IPS-20b (cell line): ENCODE results near the gene ZCCHC13.
"Not testable (repeated sequence)": the region's sequence is repeated elsewhere in the genome, so short reads cannot be mapped to it uniquely, and the experiment has no call there.

Experiments used
- H3K27ac ChIP-seq: one replicate; pipeline ENCODE4 v1.5.1; 2013; ENCODE audit warnings: low read length
- H3K27me3 ChIP-seq: 2 replicates; pipeline ENCODE4 v1.6.1; 2013; ENCODE audit warnings: mild to moderate bottlenecking, low read length, inconsistent platforms; ENCODE audit not compliant: insufficient read depth
- H3K36me3 ChIP-seq: 2 replicates; pipeline ENCODE4 v1.6.1; 2013; ENCODE audit warnings: low read depth, mild to moderate bottlenecking, inconsistent platforms, low read length, moderate library complexity; ENCODE audit not compliant: insufficient read depth
- H3K4me1 ChIP-seq: 2 replicates; pipeline ENCODE4 v1.6.1; 2013; ENCODE audit warnings: mild to moderate bottlenecking, control low read depth, inconsistent platforms, low read length, moderate library complexity; ENCODE audit not compliant: insufficient read depth
- H3K4me3 ChIP-seq: 2 replicates; pipeline ENCODE4 v1.5.1; 2013; ENCODE audit warnings: mild to moderate bottlenecking, low read length, inconsistent platforms
- H3K9ac ChIP-seq: 2 replicates; pipeline ENCODE4 v1.6.1; 2013; ENCODE audit warnings: low read depth, mild to moderate bottlenecking, inconsistent platforms, low read length, moderate library complexity
- H3K9me3 ChIP-seq: 2 replicates; pipeline ENCODE4 v1.6.1; 2013; ENCODE audit warnings: mild to moderate bottlenecking, low read depth, low read length, inconsistent platforms; ENCODE audit not compliant: insufficient read depth

ZCCHC13 gene

DNA sequence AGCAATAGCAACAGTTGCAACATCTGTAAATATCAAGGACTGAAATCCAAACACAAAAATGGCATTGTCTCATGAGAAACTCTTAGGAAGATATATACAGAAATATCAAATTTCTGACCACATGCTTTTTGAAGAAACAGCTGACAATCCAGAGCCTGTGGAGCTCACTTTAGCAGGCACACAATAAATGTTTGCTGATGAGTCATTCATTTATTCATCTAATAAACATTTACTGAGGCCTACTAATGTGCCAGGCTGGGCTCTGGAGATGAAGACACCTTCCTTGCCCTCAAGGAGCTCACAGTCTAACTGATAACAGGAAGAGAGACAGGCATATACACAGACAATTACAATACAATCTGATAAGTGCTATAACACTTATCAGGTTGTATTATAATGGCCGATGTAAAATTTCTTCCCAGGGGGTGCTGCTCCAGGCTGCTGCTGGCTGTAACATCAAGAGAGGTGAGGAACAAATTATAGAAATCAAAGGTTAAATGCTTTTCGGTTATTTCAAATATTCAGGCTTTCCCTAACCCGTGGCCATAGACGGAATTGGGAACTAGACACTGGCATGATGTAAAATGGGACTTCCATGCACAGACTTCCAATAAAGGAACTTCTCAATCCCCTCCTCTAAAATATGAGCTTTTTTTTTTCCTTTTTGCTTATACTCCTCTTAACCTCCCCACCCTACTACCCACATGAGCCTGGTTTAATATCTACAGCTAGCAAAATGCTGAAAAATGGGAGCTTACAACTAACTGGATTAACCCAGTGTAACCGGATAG lies 16.8 kb upstream of the ZCCHC13 start:
- H3K4me1 ChIP-seq: peaks cover 34% of the 10 kb centered on the region; the same call in 1 of the 2 replicates
- H3K9me3 ChIP-seq: no peaks in the 10 kb centered on the region
- no peaks in the 10 kb centered on the region for H3K27me3 ChIP-seq
- H3K27ac ChIP-seq: no peak overlapping the region
- no peak overlapping the region for H3K4me3 ChIP-seq
- peaks cover 51% of the 10 kb centered on the region for H3K36me3 ChIP-seq
- H3K9ac ChIP-seq: no peak overlapping the region

DNA sequence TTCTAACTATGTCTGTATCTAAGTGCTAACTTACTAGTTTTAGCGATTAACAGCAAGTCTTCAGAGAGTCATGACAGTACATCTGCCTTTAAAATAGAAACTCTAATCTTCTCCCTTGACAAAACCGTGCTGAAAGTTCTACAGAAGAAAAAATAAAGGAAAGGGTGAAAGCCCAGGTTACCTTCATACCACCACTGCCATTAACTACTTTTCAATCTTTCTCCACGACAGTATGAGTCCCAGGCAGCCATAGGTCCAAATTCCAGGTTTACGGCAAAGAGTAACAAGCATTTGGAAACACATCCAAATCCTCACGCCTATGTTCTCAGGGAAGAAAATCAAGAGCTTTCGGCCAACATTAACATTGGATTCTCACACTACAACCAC lies 12.4 kb upstream of the ZCCHC13 start:
- Histone ChIP-seq H3K4me1 (peaks cover 9% of the 10 kb centered on the region; the same call in 1 of the 2 replicates), H3K9me3 (no peaks in the 10 kb centered on the region), H3K36me3 (peaks cover 24% of the 10 kb centered on the region), H3K9ac (peak overlapping the region; percentile 96), H3K27ac (peak overlapping the region; percentile 93), H3K4me3 (peak overlapping the region; percentile 95), H3K27me3 (no peaks in the 10 kb centered on the region)

- peaks cover 18% of the 10 kb centered on the region for H3K36me3 ChIP-seq
- H3K9me3 ChIP-seq: no peaks in the 10 kb centered on the region
- H3K27ac ChIP-seq: peak overlapping the region; percentile 93
- H3K4me3 ChIP-seq: peak overlapping the region; percentile 95
- peak overlapping the region; percentile 96 for H3K9ac ChIP-seq
- peaks cover 9% of the 10 kb centered on the region; the same call in 1 of the 2 replicates for H3K4me1 ChIP-seq
- no peaks in the 10 kb centered on the region for H3K27me3 ChIP-seq
Measured at GRCh38 chrX:74291964-74292807, 11.8 kb upstream of the ZCCHC13 start.

DNA sequence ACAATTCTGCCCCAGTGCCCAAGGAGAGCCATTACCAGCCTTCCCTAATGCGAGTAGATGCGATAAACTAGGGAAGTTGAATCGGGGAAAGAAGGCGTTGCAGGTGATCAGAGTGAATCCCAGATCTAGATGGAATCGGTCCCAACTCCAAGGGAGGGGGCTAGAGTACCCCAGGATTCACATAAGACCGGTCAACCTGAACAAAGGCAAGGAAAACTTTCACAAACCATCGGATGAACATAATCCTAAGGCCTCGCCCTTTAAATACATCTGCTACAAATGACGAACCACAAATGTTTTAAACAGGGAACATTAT lies 11.2 kb upstream of the ZCCHC13 start:
- Histone ChIP-seq H3K4me3 (peak overlapping the region; percentile 95), H3K4me1 (peaks cover 6% of the 10 kb centered on the region; the same call in 1 of the 2 replicates), H3K27ac (peak overlapping the region; percentile 93), H3K9ac (peak overlapping the region; percentile 96), H3K9me3 (no peaks in the 10 kb centered on the region), H3K36me3 (peaks cover 12% of the 10 kb centered on the region), H3K27me3 (no peaks in the 10 kb centered on the region)

DNA sequence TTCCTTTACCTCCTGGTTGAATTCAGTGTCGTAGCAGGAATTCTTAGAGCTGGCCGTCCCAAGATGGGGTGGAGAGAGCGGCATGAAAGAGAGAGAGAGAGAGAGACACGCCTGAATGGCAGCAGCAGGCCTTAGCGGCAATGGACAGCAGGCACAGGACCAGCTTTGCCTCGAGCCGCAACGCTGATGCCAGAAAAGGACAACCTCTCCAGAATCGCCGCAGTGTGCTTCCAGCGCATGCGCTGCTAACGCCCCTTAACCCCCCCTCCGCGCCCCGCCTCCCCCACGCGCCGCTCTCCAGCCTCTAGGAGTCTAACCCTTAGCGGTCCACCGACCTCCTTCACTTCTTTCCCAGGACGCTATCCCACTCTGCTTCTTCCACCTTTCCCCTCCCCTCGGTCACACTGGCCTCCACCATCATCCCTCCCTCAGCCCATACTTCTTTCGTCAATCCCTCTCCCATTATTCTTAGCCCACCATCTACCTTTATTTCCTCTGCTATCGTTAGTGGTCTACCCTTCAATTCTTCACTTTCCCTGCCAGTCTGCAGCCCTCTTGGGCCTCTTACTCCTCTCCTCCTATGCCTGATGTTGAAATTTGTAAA lies 10.5 kb upstream of the ZCCHC13 start:
- Histone ChIP-seq H3K27me3 (no peaks in the 10 kb centered on the region), H3K36me3 (peaks cover 6% of the 10 kb centered on the region), H3K4me1 (no peaks in the 10 kb centered on the region; the same call in 1 of the 2 replicates), H3K9ac (peak overlapping the region; percentile 96; the same call in 1 of the 2 replicates), H3K27ac (peak overlapping the region; percentile 93), H3K4me3 (peak overlapping the region; percentile 95), H3K9me3 (no peaks in the 10 kb centered on the region)

- Histone ChIP-seq H3K36me3 (no peaks in the 10 kb centered on the region), H3K4me3 (no peak overlapping the region)
Measured at GRCh38 chrX:74295101-74295500, 8.9 kb upstream of the ZCCHC13 start.

DNA sequence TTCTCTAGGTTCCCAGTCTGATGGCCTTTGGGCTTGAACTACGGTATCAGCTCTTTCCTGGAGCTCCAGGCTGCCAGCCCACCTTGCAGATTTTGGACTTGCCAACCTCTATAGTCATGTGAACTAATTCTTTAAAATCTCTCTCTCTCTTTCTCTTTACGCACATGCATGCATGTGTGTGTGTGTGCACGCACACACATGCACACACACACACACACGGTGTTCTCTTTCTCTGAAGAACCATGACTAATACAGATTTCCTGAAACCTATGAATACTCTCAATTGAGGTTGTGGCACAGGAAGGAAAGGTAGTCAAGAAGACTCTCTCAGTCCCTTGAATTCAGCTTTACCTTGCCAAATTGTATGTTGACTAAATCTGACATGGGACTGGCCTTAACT lies 6.2 kb upstream of the ZCCHC13 start:
- H3K4me1 ChIP-seq: peaks cover 2% of the 10 kb centered on the region; the same call in 1 of the 2 replicates
- H3K27ac ChIP-seq: no peak overlapping the region
- no peak overlapping the region for H3K4me3 ChIP-seq
- no peaks in the 10 kb centered on the region for H3K27me3 ChIP-seq
- no peak overlapping the region for H3K9ac ChIP-seq
- H3K36me3 ChIP-seq: no peaks in the 10 kb centered on the region
- no peaks in the 10 kb centered on the region for H3K9me3 ChIP-seq

More at GRCh38 chrX:74295101-74295500, 8.9 kb upstream of the ZCCHC13 start:
- no peak overlapping the region for H3K9ac ChIP-seq
- H3K27ac ChIP-seq: no peak overlapping the region
- H3K4me1 ChIP-seq: peaks cover 2% of the 10 kb centered on the region; the same call in 1 of the 2 replicates
- H3K27me3 ChIP-seq: no peaks in the 10 kb centered on the region
- H3K9me3 ChIP-seq: no peaks in the 10 kb centered on the region

DNA sequence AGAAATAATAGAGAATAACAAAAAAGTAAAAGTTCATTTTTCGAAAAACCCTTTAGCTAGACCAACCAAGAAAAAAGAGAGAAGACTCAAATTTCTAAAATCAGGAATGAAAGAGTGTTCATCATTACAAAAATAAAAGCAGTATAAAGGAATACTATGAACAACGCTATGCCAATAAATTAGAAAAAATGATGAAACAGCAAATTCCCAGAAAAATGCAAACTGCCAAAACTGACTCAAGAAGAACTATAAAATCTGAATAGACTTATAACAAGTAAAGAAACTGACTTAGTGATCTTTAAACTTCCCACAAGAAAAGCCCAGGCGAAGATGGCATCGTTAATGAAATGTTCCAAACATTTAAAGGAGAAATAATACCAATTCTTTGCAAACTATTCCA lies 3.1 kb upstream of the ZCCHC13 start:
- no peaks in the 10 kb centered on the region for H3K36me3 ChIP-seq
- no peak overlapping the region for H3K9ac ChIP-seq
- H3K27me3 ChIP-seq: no peaks in the 10 kb centered on the region
- H3K4me1 ChIP-seq: peaks cover 2% of the 10 kb centered on the region; the same call in 1 of the 2 replicates
- H3K9me3 ChIP-seq: no peaks in the 10 kb centered on the region
- H3K27ac ChIP-seq: no peak overlapping the region
- H3K4me3 ChIP-seq: no peak overlapping the region

DNA sequence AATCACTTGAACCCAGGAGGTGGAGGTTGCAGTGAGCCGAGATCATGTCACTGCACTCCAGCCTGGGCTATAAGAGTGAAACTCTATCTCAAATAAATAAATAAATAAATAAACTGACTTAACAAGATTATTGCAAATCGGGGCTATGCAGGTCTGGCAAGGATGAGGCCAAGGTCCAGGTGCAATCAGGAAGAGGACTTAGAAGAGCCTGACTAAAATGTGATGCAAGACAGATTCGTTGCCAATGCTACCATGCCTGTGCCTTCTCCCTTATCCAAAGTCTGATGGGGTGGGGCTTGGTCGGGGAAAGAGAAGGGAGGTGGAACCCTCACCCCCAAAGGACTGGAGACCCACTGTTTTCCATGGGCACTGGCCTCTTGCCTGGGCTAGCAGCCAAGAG lies 14.7 kb downstream of the ZCCHC13 start:
- H3K4me3 ChIP-seq: no peak overlapping the region
- H3K36me3 ChIP-seq: no peaks in the 10 kb centered on the region
- no peaks in the 10 kb centered on the region for H3K9me3 ChIP-seq
- no peaks in the 10 kb centered on the region for H3K27me3 ChIP-seq
- no peak overlapping the region for H3K9ac ChIP-seq
- H3K27ac ChIP-seq: no peak overlapping the region
- peaks cover under 1% of the 10 kb centered on the region; the same call in 1 of the 2 replicates for H3K4me1 ChIP-seq

DNA sequence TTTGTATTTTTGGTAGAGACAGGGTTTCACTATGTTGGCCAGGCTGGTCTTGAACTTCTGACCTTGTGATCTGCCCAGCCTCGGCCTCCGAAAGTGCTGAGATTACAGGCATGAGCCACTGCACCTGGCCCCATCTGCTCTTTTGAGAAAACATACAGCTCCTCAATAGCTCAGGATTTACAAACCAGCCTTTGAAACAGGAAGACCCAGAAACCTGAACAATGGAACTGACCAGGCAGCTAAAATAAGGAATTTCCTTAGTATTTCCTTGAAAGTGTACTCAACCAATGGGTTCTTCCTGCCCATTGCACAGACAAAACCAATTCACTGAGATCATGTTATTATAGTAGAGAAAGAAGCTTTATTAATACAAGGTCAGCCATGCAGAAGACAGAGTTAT lies 15.3 kb downstream of the ZCCHC13 start:
- not testable (repeated sequence) for H3K4me3 ChIP-seq, H3K4me1 ChIP-seq, H3K9me3 ChIP-seq, H3K36me3 ChIP-seq, H3K27ac ChIP-seq, H3K27me3 ChIP-seq, H3K9ac ChIP-seq

DNA sequence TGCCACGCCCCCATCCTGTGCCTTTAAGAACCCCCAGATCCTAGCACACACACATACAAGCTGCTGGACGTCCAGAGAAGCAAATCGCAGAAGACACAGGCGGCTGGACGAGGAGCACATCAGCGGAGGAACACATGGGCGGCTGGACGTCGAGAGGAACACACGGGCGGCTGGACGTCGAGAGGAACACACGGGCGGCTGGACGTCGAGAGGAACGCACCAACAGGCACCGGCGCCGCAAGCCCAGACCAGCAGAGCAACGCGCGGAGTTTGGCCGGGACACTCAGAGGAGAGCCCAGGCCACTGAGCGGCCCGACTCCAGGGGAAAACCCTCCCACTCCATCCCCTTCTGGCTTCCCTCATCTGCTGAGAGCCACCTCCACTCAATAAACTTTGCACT lies 17.2 kb downstream of the ZCCHC13 start:
- no peaks in the 10 kb centered on the region for H3K27me3 ChIP-seq
- no peak overlapping the region for H3K9ac ChIP-seq

More for the DNA sequence above, 17.2 kb downstream of the ZCCHC13 start:
- no peak overlapping the region for H3K4me3 ChIP-seq
- H3K4me1 ChIP-seq: peaks cover 9% of the 10 kb centered on the region; the same call in 1 of the 2 replicates
- no peaks in the 10 kb centered on the region for H3K9me3 ChIP-seq
- H3K27ac ChIP-seq: no peak overlapping the region
- H3K36me3 ChIP-seq: no peaks in the 10 kb centered on the region
